Measurements from ENCODE around the gene POU6F2.

GRCh38 chr7:39360766-39361165 is 383.1 kb downstream of the POU6F2 start:
- no peak for TF ChIP-seq POLR2AphosphoS5 (IDR thresholded peaks at IDR 0.05)
- TF ChIP-seq CTCF (IDR thresholded peaks at IDR 0.05): no peak
